Kidney epithelial cell (primary cell): ENCODE results near the gene CCDC154. TPM values are rescaled to one million over a fixed set of nuclear protein-coding genes. Genes with fewer than 3 reads are reported as not detected.

Experiments used
- DNase-seq: peaks from one replicate; pipeline ENCODE4 v3.0.0-alpha.2; 2010; ENCODE audit warnings: low read depth
- H3K27me3 ChIP-seq: 2 replicates; pipeline ENCODE4 v1.6.0; 2011; ENCODE audit warnings: low read length; ENCODE audit not compliant: control insufficient read depth, insufficient read depth
- H3K36me3 ChIP-seq: 2 replicates; pipeline ENCODE4 v1.5.1; 2011; ENCODE audit warnings: low read length; ENCODE audit not compliant: control insufficient read depth, insufficient read depth
- H3K4me3 ChIP-seq: 2 replicates; pipeline ENCODE4 v1.5.1; 2011; ENCODE audit warnings: low read depth, mild to moderate bottlenecking, control low read depth, low read length
- total RNA-seq: library from RNA; depleted of rRNA; stranded (reverse); fragments of >200 nt; gene quantifications from 2 replicates; pipeline ENCODE4 v1.2.3, GENCODE V29; 2015
- TF ChIP-seq, protein P1 (sequence below): IDR thresholded peaks from 2 replicates; pipeline ENCODE4 v1.5.1; 2011; ENCODE audit warnings: mild to moderate bottlenecking, moderate library complexity, low read length, control low read depth, inconsistent platforms; ENCODE audit not compliant: insufficient read depth, poor library complexity, severe bottlenecking

CCDC154 gene
- total RNA-seq, 1 donor from 2014 or later: 0.08 TPM

DNA sequence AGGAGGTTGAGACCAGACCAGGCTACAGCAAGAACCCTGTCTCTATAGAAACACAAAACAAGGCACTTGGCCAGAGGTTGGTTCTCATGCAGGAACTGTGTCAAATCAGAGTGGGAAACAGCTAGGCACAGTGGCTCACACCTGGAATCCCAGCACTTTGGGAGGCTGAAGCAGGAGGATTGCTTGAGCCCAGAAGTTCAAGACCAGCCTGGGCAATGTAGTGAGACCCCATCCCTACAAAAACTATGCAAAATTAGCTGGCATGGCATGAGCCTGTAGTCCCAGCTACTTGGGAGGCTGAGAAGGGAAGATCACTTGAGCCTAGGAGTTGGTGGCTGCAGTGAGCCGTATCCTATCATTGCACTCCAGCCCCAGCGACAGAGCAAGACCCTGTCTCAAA lies 31.5 kb downstream of the CCDC154 start:
- H3K4me3 ChIP-seq: no peak overlapping the region
- H3K27me3 ChIP-seq: no peaks in the 10 kb centered on the region
- DNase-seq: no peak
- no peaks in the 10 kb centered on the region for H3K36me3 ChIP-seq
- TF ChIP-seq, protein P1, sequence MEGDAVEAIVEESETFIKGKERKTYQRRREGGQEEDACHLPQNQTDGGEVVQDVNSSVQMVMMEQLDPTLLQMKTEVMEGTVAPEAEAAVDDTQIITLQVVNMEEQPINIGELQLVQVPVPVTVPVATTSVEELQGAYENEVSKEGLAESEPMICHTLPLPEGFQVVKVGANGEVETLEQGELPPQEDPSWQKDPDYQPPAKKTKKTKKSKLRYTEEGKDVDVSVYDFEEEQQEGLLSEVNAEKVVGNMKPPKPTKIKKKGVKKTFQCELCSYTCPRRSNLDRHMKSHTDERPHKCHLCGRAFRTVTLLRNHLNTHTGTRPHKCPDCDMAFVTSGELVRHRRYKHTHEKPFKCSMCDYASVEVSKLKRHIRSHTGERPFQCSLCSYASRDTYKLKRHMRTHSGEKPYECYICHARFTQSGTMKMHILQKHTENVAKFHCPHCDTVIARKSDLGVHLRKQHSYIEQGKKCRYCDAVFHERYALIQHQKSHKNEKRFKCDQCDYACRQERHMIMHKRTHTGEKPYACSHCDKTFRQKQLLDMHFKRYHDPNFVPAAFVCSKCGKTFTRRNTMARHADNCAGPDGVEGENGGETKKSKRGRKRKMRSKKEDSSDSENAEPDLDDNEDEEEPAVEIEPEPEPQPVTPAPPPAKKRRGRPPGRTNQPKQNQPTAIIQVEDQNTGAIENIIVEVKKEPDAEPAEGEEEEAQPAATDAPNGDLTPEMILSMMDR: no peak

DNA sequence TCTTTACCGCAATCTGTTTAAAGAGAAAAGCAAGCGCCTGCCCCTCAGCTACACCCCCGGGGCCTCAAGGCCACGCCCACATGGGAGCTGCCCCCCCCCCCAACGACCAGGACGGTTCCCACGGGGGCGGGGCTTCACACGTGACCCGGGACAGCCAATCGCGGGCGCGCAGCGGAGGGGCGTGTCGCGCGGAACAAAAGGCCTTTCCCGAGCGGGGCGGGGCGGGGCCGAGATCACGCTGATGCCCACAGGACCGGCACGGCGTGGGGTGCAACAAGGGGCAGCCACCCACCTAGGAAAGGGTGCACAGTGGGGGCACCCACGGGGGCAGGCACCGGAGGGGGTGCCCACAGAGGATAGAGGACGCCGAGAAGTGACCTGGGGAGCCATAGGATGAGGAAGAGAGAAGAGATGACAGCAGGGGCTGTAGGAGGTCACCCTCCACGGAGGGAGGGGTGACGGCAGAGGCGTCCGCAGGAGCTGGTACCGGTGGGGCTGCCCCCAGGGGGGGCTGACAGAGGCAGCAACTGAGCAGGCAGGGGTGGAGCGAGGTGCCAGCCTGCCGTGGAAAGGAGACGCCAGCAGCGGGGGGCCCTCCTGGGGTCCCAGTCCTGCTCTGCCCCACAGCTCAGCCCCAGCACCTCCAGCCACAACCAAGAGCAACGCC lies 36.1 kb downstream of the CCDC154 start:
- H3K4me3 ChIP-seq: peak overlapping the region; percentile 68
- no peaks in the 10 kb centered on the region for H3K27me3 ChIP-seq
- DNase-seq: no peak
- no peaks in the 10 kb centered on the region for H3K36me3 ChIP-seq
- TF ChIP-seq, protein P1: no peak

DNA sequence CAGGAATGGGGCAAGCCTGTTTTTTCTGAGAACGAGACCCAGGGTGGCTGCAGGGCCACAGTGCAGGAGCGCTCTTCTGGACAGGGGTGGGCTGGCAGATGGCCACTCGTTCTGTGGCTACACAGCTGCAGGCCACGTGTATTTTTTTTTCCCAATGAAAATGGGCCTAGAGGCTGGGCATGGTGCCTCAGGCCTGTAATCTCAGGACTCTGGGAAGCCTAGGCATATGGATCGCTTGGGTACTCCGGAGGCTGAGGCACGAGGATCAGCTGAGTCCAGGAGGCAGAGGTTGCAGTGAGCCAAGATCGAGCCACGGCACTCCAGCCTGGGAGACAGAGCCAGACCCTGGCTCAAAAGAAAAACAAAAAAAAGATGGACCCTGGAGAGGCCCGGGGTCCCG lies 36.6 kb downstream of the CCDC154 start:
- H3K27me3 ChIP-seq: no peaks in the 10 kb centered on the region
- peak overlapping the region; percentile 68 for H3K4me3 ChIP-seq
- TF ChIP-seq, protein P1: no peak
- DNase-seq: no peak
- H3K36me3 ChIP-seq: no peaks in the 10 kb centered on the region

DNA sequence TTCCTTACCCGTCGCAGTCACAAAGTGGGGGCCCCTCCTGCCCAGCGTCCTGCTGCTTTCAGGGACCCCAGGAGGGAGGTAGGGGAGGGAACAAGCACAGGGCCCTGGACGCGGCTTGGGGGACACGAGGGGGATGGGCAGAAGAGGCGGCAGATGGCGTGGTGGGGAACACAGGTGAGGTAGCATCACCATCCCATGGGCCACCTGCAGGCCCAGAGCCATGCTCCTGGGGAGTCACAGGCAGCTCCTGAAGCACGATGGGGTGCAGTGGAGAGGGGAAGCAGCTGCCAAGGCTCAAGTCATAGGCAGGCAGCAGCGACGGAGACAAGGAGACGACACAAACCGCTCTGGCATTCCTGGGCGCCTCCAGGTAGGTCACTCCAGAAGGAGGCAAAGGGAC lies 40.6 kb downstream of the CCDC154 start:
- no peak for DNase-seq
- no peak overlapping the region for H3K4me3 ChIP-seq
- H3K27me3 ChIP-seq: no peaks in the 10 kb centered on the region
- no peaks in the 10 kb centered on the region for H3K36me3 ChIP-seq
- TF ChIP-seq, protein P1: no peak

DNA sequence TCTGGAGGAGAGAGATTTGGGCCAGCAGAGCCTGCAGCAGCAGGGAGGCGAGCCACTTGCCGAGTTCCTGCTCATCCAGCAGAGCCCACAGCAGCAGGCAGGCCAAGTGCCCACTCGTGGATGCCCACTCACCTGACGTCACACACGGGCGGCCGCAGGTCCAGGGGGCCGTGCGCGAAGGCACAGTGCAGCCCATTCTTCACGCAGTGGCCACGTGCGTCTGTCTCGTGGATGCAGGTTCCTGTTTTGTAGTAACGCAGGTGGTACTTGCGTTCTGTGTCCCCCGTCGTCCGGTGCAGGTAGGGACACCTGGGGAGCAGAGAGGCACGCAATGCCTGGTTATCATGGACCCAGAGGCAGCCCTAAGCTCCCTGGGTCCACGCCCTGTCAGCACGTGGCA lies 41.3 kb downstream of the CCDC154 start:
- TF ChIP-seq, protein P1: no peak
- no peak for DNase-seq
- H3K36me3 ChIP-seq: no peaks in the 10 kb centered on the region
- no peak overlapping the region for H3K4me3 ChIP-seq
- H3K27me3 ChIP-seq: no peaks in the 10 kb centered on the region

DNA sequence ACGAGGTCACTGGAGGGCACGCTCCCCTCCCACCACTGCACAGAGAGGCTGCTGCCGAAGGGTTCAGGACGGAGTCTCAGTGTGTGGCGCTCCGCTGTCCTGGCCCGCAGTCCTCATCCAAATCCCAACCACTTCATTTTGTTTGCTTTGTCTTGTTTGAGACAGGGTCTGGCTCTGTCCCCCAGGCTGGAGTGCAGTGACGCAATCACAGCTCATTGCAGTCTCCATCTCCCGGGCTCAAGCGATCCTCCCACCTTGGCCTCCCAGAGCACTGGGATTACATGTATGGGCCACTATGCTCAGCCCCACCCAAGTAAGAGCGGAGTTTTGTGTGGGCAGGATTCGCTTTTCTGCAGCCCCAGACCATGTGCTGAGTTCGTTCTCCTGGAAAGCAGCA lies 42.6 kb downstream of the CCDC154 start:
- TF ChIP-seq, protein P1: no peak
- H3K36me3 ChIP-seq: no peaks in the 10 kb centered on the region
- H3K4me3 ChIP-seq: no peak overlapping the region
- DNase-seq: no peak
- no peaks in the 10 kb centered on the region for H3K27me3 ChIP-seq
